Measurements from ENCODE around the gene HEG1. TPM values are rescaled to one million over a fixed set of nuclear protein-coding genes. Genes with fewer than 3 reads are reported as not detected.

HEG1 gene
- total and polyA plus RNA-seq, 2 of the 13 experiments (the other 11 are each of a cell fraction or from before 2014, with no cell fraction given) = 10.7 to 18.2 TPM

GRCh38 chr3:125042725-125043406 is 12.9 kb downstream of the HEG1 start:
- Histone ChIP-seq H3K36me3 (replicated peaks in 1 of 2; ENCODE audit: control insufficient read depth in 1 of 2, insufficient read depth in 2 of 2, low read length in 2 of 2) (peaks cover 14 to 22% of the 10 kb centered on the region in 2 experiments; a peak in 4 of 5 replicates), H3K4me1 (ENCODE audit: insufficient read depth, low read length) (peaks cover 23% of the 10 kb centered on the region), H3K27me3 (ENCODE audit: control insufficient read depth in 1 of 2, insufficient read depth in 2 of 2, low read length in 2 of 2) (no peaks in the 10 kb centered on the region), H3K4me3 (replicated peaks in 1 of 3; ENCODE audit: insufficient read depth in 1 of 3, low read depth in 2 of 3, low read length in 3 of 3) (no peak overlapping the region), H3K79me2 (ENCODE audit: insufficient read depth, low read length) (peaks cover 26% of the 10 kb centered on the region), H3K9me3 (ENCODE audit: low read length) (no peaks in the 10 kb centered on the region), H4K20me1 (ENCODE audit: insufficient read depth, low read length) (peaks cover 10% of the 10 kb centered on the region; the same call in 1 of the 2 replicates), H2AFZ (ENCODE audit: low read length) (no peak overlapping the region), H3K27ac (ENCODE audit: extremely low read length, insufficient read depth, low read length) (no peak overlapping the region), H3K4me2 (ENCODE audit: low read depth, low read length) (no peak overlapping the region), H3K9ac (ENCODE audit: insufficient read depth, low read depth, low read length) (no peak overlapping the region)
- DNase-seq (ENCODE audit: low spot score) (no peak), FAIRE-seq (no peak), ATAC-seq (no peak)
- BruUV-seq (replicated peaks) = no TSS peak
- ChIA-PET CTCF (ENCODE audit: low intra/inter-chr PET ratio, low total read pairs) (no interaction called here), POLR2A (no interaction called here)
- WGBS (ENCODE audit: low lambda C conversion rate) = 93% methylated on average over 15 of the region's 17 CpGs
- intact Hi-C loops (cut with micrococcal nuclease; ENCODE audit: unreplicated experiment) (no loop called here), in situ Hi-C loops (cut with HindIII; ENCODE audit: extremely low pct_ligation_motif_present, low pct_unique_long_range_greater_than_20kb) (no loop called here)
- TF ChIP-seq ZSCAN22 (CRISPR knock-in tag; IDR thresholded peaks at IDR 0.05) (no peak), PAF1 (CRISPR knock-in tag; IDR thresholded peaks at IDR 0.05) (no peak)

GRCh38 chr3:125039131-125040100 is 16.4 kb downstream of the HEG1 start:
- peaks cover 24% of the 10 kb centered on the region for H3K79me2 ChIP-seq (ENCODE audit: insufficient read depth, low read length)
- no peak overlapping the region for H3K27ac ChIP-seq (ENCODE audit: extremely low read length, insufficient read depth, low read length)
- ChIA-PET CTCF (ENCODE audit: low intra/inter-chr PET ratio, low total read pairs) (no interaction called here), POLR2A (no interaction called here)
- H3K36me3 ChIP-seq (replicated peaks in 1 of 2; ENCODE audit: control insufficient read depth in 1 of 2, insufficient read depth in 2 of 2, low read length in 2 of 2) = peaks cover 5 to 15% of the 10 kb centered on the region in 2 experiments; a peak in 3 of 5 replicates
- H3K9ac ChIP-seq (ENCODE audit: insufficient read depth, low read depth, low read length) = no peak overlapping the region
- no peak for ATAC-seq
- H3K4me1 ChIP-seq (ENCODE audit: insufficient read depth, low read length) = peaks cover 11% of the 10 kb centered on the region
- H3K9me3 ChIP-seq (ENCODE audit: low read length) = no peaks in the 10 kb centered on the region
- in situ Hi-C loops (cut with HindIII; ENCODE audit: extremely low pct_ligation_motif_present, low pct_unique_long_range_greater_than_20kb) = no loop called here
- intact Hi-C loops (cut with micrococcal nuclease; ENCODE audit: unreplicated experiment) = no loop called here
- no peak overlapping the region for H2AFZ ChIP-seq (ENCODE audit: low read length)
- H3K4me3 ChIP-seq (replicated peaks in 1 of 3; ENCODE audit: insufficient read depth in 1 of 3, low read depth in 2 of 3, low read length in 3 of 3) = no peak overlapping the region
- 95% methylated on average over 11 of the region's 11 CpGs for WGBS (ENCODE audit: low lambda C conversion rate)
- H3K4me2 ChIP-seq (ENCODE audit: low read depth, low read length) = no peak overlapping the region
- H3K27me3 ChIP-seq (ENCODE audit: control insufficient read depth in 1 of 2, insufficient read depth in 2 of 2, low read length in 2 of 2) = no peaks in the 10 kb centered on the region
- H4K20me1 ChIP-seq (ENCODE audit: insufficient read depth, low read length) = 0 out of 2 replicates have a peak, but pooled peaks cover 2% of the 10 kb centered on the region
- no peak for FAIRE-seq
- no peak for DNase-seq (ENCODE audit: low spot score)
- BruUV-seq (replicated peaks) = no TSS peak
- TF ChIP-seq EZH2 (conservative IDR thresholded peaks at IDR 0.05; ENCODE audit: low read depth, low read length) (no peak), SAFB2 (CRISPR knock-in tag; IDR thresholded peaks at IDR 0.05; ENCODE audit: borderline replicate concordance, low read depth) (no peak), RARG (CRISPR knock-in tag; IDR thresholded peaks at IDR 0.05; ENCODE audit: low read depth) (no peak), HNF1A (IDR thresholded peaks at IDR 0.05; ENCODE audit: low read depth) (no peak), HNF1A (CRISPR knock-in tag; IDR thresholded peaks at IDR 0.05; ENCODE audit: borderline replicate concordance) (no peak)
- TF ChIP-seq, protein P1, sequence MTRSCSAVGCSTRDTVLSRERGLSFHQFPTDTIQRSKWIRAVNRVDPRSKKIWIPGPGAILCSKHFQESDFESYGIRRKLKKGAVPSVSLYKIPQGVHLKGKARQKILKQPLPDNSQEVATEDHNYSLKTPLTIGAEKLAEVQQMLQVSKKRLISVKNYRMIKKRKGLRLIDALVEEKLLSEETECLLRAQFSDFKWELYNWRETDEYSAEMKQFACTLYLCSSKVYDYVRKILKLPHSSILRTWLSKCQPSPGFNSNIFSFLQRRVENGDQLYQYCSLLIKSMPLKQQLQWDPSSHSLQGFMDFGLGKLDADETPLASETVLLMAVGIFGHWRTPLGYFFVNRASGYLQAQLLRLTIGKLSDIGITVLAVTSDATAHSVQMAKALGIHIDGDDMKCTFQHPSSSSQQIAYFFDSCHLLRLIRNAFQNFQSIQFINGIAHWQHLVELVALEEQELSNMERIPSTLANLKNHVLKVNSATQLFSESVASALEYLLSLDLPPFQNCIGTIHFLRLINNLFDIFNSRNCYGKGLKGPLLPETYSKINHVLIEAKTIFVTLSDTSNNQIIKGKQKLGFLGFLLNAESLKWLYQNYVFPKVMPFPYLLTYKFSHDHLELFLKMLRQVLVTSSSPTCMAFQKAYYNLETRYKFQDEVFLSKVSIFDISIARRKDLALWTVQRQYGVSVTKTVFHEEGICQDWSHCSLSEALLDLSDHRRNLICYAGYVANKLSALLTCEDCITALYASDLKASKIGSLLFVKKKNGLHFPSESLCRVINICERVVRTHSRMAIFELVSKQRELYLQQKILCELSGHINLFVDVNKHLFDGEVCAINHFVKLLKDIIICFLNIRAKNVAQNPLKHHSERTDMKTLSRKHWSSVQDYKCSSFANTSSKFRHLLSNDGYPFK (CRISPR knock-in tag; IDR thresholded peaks at IDR 0.05; ENCODE audit: borderline replicate concordance) = no peak

Measured in HepG2 (cell line).